ENCODE results near the gene LRCH4.

DNA sequence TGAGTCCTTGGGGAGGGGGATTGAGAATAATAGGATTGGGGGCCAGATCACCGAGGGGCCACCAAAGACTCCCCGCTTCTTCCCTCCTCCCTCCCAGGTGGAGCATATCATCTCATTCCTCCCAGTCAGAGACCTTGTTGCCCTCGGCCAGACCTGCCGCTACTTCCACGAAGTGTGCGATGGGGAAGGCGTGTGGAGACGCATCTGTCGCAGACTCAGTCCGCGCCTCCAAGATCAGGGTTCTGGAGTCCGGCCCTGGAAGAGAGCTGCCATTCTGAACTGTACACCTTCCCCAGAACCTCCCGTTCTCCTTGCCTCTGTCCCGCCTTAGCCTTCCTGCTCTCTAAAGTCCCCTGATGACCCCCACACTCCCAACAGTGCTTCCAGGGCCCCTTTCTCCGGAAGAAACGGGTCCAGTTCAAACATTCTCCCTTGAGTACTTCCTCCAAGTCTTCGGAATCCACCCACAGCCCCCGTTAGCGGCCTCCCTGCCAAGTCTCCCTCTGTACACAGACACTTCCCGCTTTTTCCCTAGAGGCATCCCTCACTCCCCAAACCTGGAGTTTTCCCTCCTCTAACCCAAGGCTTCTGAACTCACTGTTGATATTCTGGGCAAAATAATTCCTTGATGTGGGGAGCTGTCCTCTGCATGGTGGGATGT is 4.3 kb upstream of the LRCH4 start:
- TF ChIP-seq, protein P1, sequence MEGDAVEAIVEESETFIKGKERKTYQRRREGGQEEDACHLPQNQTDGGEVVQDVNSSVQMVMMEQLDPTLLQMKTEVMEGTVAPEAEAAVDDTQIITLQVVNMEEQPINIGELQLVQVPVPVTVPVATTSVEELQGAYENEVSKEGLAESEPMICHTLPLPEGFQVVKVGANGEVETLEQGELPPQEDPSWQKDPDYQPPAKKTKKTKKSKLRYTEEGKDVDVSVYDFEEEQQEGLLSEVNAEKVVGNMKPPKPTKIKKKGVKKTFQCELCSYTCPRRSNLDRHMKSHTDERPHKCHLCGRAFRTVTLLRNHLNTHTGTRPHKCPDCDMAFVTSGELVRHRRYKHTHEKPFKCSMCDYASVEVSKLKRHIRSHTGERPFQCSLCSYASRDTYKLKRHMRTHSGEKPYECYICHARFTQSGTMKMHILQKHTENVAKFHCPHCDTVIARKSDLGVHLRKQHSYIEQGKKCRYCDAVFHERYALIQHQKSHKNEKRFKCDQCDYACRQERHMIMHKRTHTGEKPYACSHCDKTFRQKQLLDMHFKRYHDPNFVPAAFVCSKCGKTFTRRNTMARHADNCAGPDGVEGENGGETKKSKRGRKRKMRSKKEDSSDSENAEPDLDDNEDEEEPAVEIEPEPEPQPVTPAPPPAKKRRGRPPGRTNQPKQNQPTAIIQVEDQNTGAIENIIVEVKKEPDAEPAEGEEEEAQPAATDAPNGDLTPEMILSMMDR (IDR thresholded peaks at IDR 0.05; ENCODE audit: control extremely low read depth in 1 of 3, insufficient read depth in 1 of 3, low read depth in 1 of 3, low read length in 3 of 3) = no peak
- TF ChIP-seq EZH2 (IDR thresholded peaks at IDR 0.05; ENCODE audit: low read depth, low read length, severe bottlenecking) = no peak
- no peak for TF ChIP-seq POLR2A (IDR thresholded peaks at IDR 0.05; ENCODE audit: control extremely low read depth in 1 of 2, low read depth in 2 of 2, low read length in 2 of 2)
- no peak for TF ChIP-seq CREB1 (IDR thresholded peaks at IDR 0.05)
- TF ChIP-seq HDAC2 (IDR thresholded peaks at IDR 0.05; ENCODE audit: borderline replicate concordance in 1 of 2, low read depth in 2 of 2, low read length in 2 of 2) = no peak
- TF ChIP-seq MAX (IDR thresholded peaks at IDR 0.05) = no peak
- no peak for TF ChIP-seq BRCA1 (IDR thresholded peaks at IDR 0.05; ENCODE audit: low read depth, low read length)
- TF ChIP-seq SP1 (IDR thresholded peaks at IDR 0.05; ENCODE audit: low read depth, low read length) = no peak
- TF ChIP-seq USF2 (IDR thresholded peaks at IDR 0.05; ENCODE audit: low read length) = no peak

All from H1 (cell line).